OCI-LY7 (cell line): ENCODE results near the gene GRK3. TPM values are rescaled to one million over a fixed set of nuclear protein-coding genes. Genes with fewer than 3 reads are reported as not detected.
"Not testable (repeated sequence)": the region's sequence is repeated elsewhere in the genome, so short reads cannot be mapped to it uniquely, and the experiment has no call there.

ENCODE experiments used
- BruUV-seq: library from RNA; stranded (reverse); fragments of 400-500 nt; replicated peaks from 2 replicates; lab custom pipeline; 2021; lab: Mats Ljungman, UMichigan
- CTCF ChIA-PET: fragments of 300-600 bp; sonication (Branson Sonifier 250); formaldehyde crosslinking; loops from one replicate; lab custom pipeline; 2022; ENCODE audit warnings: antibody characterized with exemption; ENCODE audit not compliant: unreplicated experiment; lab: Charles Lee
- POLR2A ChIA-PET: fragments of 300-600 bp; sonication (Branson Sonifier 250); formaldehyde crosslinking; loops from one replicate; lab custom pipeline; 2022; ENCODE audit warnings: antibody characterized with exemption; lab: Charles Lee
- DNase-seq: peaks from one replicate; pipeline ENCODE4 v3.0.0-alpha.2; 2015; ENCODE audit warnings: low spot score
- H2AFZ ChIP-seq: fragments of 200-600 bp; sonication (generic), shearing (Covaris generic); 2 replicates; pipeline ENCODE4 v1.6.1; 2014; ENCODE audit warnings: mild to moderate bottlenecking, antibody characterized with exemption, low read length, moderate library complexity
- H3K27ac ChIP-seq: fragments of 200-600 bp; sonication (generic); 2 replicates; pipeline ENCODE4 v1.5.1; 2014; ENCODE audit warnings: mixed run types, low read depth, mild to moderate bottlenecking, moderate library complexity, low read length, inconsistent platforms; ENCODE audit not compliant: poor library complexity, severe bottlenecking
- H3K36me3 ChIP-seq: fragments of 200-600 bp; sonication (generic); 2 replicates; pipeline ENCODE4 v1.6.1; 2014; ENCODE audit warnings: mild to moderate bottlenecking, antibody characterized with exemption, low read length, moderate library complexity, mixed read lengths; ENCODE audit not compliant: insufficient read depth
- H3K4me1 ChIP-seq: fragments of 200-600 bp; sonication (generic); 2 replicates; pipeline ENCODE4 v1.5.1; 2014; ENCODE audit warnings: mild to moderate bottlenecking, low read length; ENCODE audit not compliant: insufficient read depth, poor library complexity, severe bottlenecking
- H3K4me2 ChIP-seq: fragments of 200-600 bp; sonication (generic); 2 replicates; pipeline ENCODE4 v1.6.1; 2014; ENCODE audit warnings: mild to moderate bottlenecking, low read length
- H3K4me3 ChIP-seq: fragments of 200-600 bp; sonication (generic); 2 replicates; pipeline ENCODE4 v1.5.1; 2014; ENCODE audit warnings: mild to moderate bottlenecking, low read depth, low read length; ENCODE audit not compliant: poor library complexity, severe bottlenecking
- H3K79me2 ChIP-seq: fragments of 200-600 bp; sonication (generic); 2 replicates; pipeline ENCODE4 v1.6.1; 2016; ENCODE audit warnings: low read depth, mild to moderate bottlenecking, low read length, moderate library complexity, mixed read lengths; ENCODE audit not compliant: insufficient read depth
- H3K9me2 ChIP-seq: fragments of 200-600 bp; sonication (generic); 2 replicates; pipeline ENCODE4 v1.6.1; 2016; ENCODE audit warnings: mild to moderate bottlenecking, low read length, mixed read lengths; ENCODE audit not compliant: insufficient read depth
- H3K9me3 ChIP-seq: fragments of 200-600 bp; sonication (generic); 2 replicates; pipeline ENCODE4 v1.6.1; 2014; ENCODE audit warnings: mild to moderate bottlenecking, mixed run types, low read length, mixed read lengths
- H4K20me1 ChIP-seq: fragments of 200-600 bp; sonication (generic); 2 replicates; pipeline ENCODE4 v1.6.1; 2014; ENCODE audit warnings: mild to moderate bottlenecking, antibody characterized with exemption, low read length, moderate library complexity, mixed read lengths; ENCODE audit not compliant: insufficient read depth
- CTCF ChIP-seq: fragments of 200-600 bp; sonication (generic); conservative IDR thresholded peaks from 2 replicates; pipeline ENCODE4 v1.5.1; 2014; ENCODE audit warnings: mild to moderate bottlenecking, antibody characterized with exemption, low read length, moderate library complexity, mixed read lengths
- EZH2phosphoT487 ChIP-seq: fragments of 200-600 bp; sonication (generic); IDR thresholded peaks from 2 replicates; pipeline ENCODE4 v1.6.1; 2018; ENCODE audit warnings: low read depth, borderline replicate concordance, mild to moderate bottlenecking, mixed run types, antibody characterized with exemption, low read length, moderate library complexity, mixed read lengths
- intact Hi-C: fragments of 100-400 bp; cut with micrococcal nuclease; formaldehyde crosslinking; loops from one replicate; pipeline ENCODE4 v1.10.0; 2022; ENCODE audit not compliant: unreplicated experiment
- total RNA-seq, 2 experiments: library from RNA; depleted of rRNA in 1 of 2; stranded (reverse); fragments of >200 nt in 1 of 2; shearing (Covaris generic) in 1 of 2; gene quantifications; 2 replicates each; pipeline ENCODE4 v1.2.3, GENCODE V29; 2014 to 2022

Gene GRK3
- total RNA-seq, 2 experiments from 2014 or later: 14.2 to 39.3 TPM

GRCh38 chr22:25529541-25530137 lies 34.8 kb upstream of the GRK3 start:
- H3K9me3 ChIP-seq, DNase-seq, H4K20me1 ChIP-seq, intact Hi-C loops, H2AFZ ChIP-seq, H3K27ac ChIP-seq, H3K4me1 ChIP-seq, H3K4me3 ChIP-seq, BruUV-seq, CTCF ChIA-PET, H3K9me2 ChIP-seq, H3K4me2 ChIP-seq, H3K36me3 ChIP-seq, H3K79me2 ChIP-seq: not testable (repeated sequence)
- POLR2A ChIA-PET: interaction anchor here (0.7 kb wide), 1 partner anchor 52 kb away, joined by 7 read pairs; no protein-coding TSS in a partner anchor

- not testable (repeated sequence) for H3K4me1 ChIP-seq
These were observed 32.8 kb upstream of the GRK3 start for GRCh38 chr22:25531677-25532076.

GRCh38 chr22:25534724-25535123 lies 29.8 kb upstream of the GRK3 start:
- Histone ChIP-seq H3K36me3 (no peaks in the 10 kb centered on the region), H3K9me2 (no peaks in the 10 kb centered on the region), H3K4me3 (no peak overlapping the region), H3K4me2 (no peak overlapping the region), H4K20me1 (no peaks in the 10 kb centered on the region), H3K27ac (no peak overlapping the region), H3K79me2 (no peaks in the 10 kb centered on the region), H2AFZ (no peak overlapping the region), H3K4me1 (no peaks in the 10 kb centered on the region), H3K9me3 (no peaks in the 10 kb centered on the region)
- TF ChIP-seq CTCF (no peak), EZH2phosphoT487 (no peak)
- CTCF ChIA-PET: no interaction called here
- no peak for DNase-seq
- no TSS peak for BruUV-seq
- POLR2A ChIA-PET: no interaction called here
- intact Hi-C loops: no loop called here

More at GRCh38 chr22:25531677-25532076, 32.8 kb upstream of the GRK3 start:
- H3K9me3 ChIP-seq, CTCF ChIA-PET, H4K20me1 ChIP-seq, DNase-seq, H3K4me3 ChIP-seq, H3K36me3 ChIP-seq, H3K27ac ChIP-seq, H3K4me2 ChIP-seq, intact Hi-C loops, H3K9me2 ChIP-seq, POLR2A ChIA-PET, H3K79me2 ChIP-seq, H2AFZ ChIP-seq, BruUV-seq: not testable (repeated sequence)

GRCh38 chr22:25536589-25536988 lies 27.9 kb upstream of the GRK3 start:
- no peaks in the 10 kb centered on the region for H3K4me1 ChIP-seq
- no peaks in the 10 kb centered on the region for H3K9me3 ChIP-seq
- H3K36me3 ChIP-seq: no peaks in the 10 kb centered on the region
- no peaks in the 10 kb centered on the region for H3K9me2 ChIP-seq
- intact Hi-C loops: no loop called here
- H3K4me2 ChIP-seq: no peak overlapping the region
- H4K20me1 ChIP-seq: no peaks in the 10 kb centered on the region
- no peak overlapping the region for H3K27ac ChIP-seq
- ChIA-PET CTCF (no interaction called here), POLR2A (no interaction called here)
- no TSS peak for BruUV-seq
- no peak overlapping the region for H2AFZ ChIP-seq
- DNase-seq: no peak
- H3K4me3 ChIP-seq: no peak overlapping the region
- no peak for TF ChIP-seq CTCF
- no peak for TF ChIP-seq EZH2phosphoT487
- H3K79me2 ChIP-seq: no peaks in the 10 kb centered on the region
